K562 (cell line): ENCODE data around the gene NFATC3.

ENCODE experiments used
- CHD2 ChIP-seq: IDR thresholded peaks from 2 replicates; pipeline ENCODE4 v1.6.1; 2011; ENCODE audit warnings: low read depth, low read length
- CHD4 ChIP-seq: fragments of 200-600 bp; sonication (generic); IDR thresholded peaks from 3 replicates; pipeline ENCODE4 v1.6.1; 2012; ENCODE audit warnings: low read depth, mild to moderate bottlenecking, mixed read lengths, low read length, inconsistent platforms; ENCODE audit not compliant: insufficient read depth, insufficient replicate concordance, poor library complexity, severe bottlenecking
- GABPB2 ChIP-seq: fragments of 250-450 bp; sonication (Bioruptor Pico); conservative IDR thresholded peaks from 2 replicates; pipeline ENCODE4 v1.5.1; 2021; ENCODE audit warnings: mild to moderate bottlenecking
- PHF20 ChIP-seq: fragments of 450-650 bp; IDR thresholded peaks from 2 replicates; pipeline ENCODE4 v1.6.1; 2018; ENCODE audit not compliant: partially characterized antibody
- PHF8 ChIP-seq: fragments of 200-600 bp; sonication (generic); IDR thresholded peaks from 2 replicates; pipeline ENCODE4 v1.6.1; 2012; ENCODE audit warnings: mixed run types, mild to moderate bottlenecking, inconsistent platforms, low read length, moderate library complexity, borderline replicate concordance
- SRSF3 ChIP-seq: fragments of 200-400 bp; formaldehyde crosslinking; IDR thresholded peaks from 2 replicates; pipeline ENCODE4 v1.6.1; 2016; ENCODE audit warnings: mild to moderate bottlenecking, low read length, moderate library complexity; ENCODE audit not compliant: insufficient read depth
- TCF7L2 ChIP-seq: fragments of 150-350 bp; IDR thresholded peaks from 2 replicates; pipeline ENCODE4 v1.6.1; 2016; ENCODE audit warnings: low read depth, mild to moderate bottlenecking, low read length, moderate library complexity
- ZNF239 ChIP-seq: fragments of 250-450 bp; sonication (Bioruptor Pico); IDR thresholded peaks from 2 replicates; pipeline ENCODE4 v1.4.0; 2020; ENCODE audit warnings: mild to moderate bottlenecking
- ZNF384 ChIP-seq: IDR thresholded peaks from 2 replicates; pipeline ENCODE4 v1.6.1; 2012; ENCODE audit warnings: low read depth, low read length, improper control_type of control experiment
- ZNF511 ChIP-seq: sonication (generic); formaldehyde crosslinking; IDR thresholded peaks from 2 replicates; pipeline ENCODE4 v1.8.0; 2022; ENCODE audit warnings: mild to moderate bottlenecking, missing genetic modification reagents
- TF ChIP-seq, protein P1 (sequence below), 3 experiments: IDR thresholded peaks in 2 of 3; conservative IDR thresholded peaks in 1 of 3; 2 replicates each; pipeline ENCODE4 v1.5.1; 2011 to 2012; ENCODE audit warnings: low read length in 3 of 3, mild to moderate bottlenecking in 3 of 3, control low read depth in 2 of 3, improper control_type of control experiment in 1 of 3, inconsistent platforms in 1 of 3, low read depth in 1 of 3, mixed read lengths in 1 of 3, moderate library complexity in 1 of 3; ENCODE audit not compliant: insufficient read depth in 2 of 3

GRCh38 chr16:68216240-68216639 is 131.1 kb downstream of the NFATC3 start:
- TF ChIP-seq PHF8 (no peak), GABPB2 (CRISPR knock-in tag) (no peak), ZNF511 (CRISPR knock-in tag) (no peak), SRSF3 (no peak), CHD4 (no peak), ZNF384 (no peak), PHF20 (no peak), CHD2 (no peak), ZNF239 (CRISPR knock-in tag) (no peak), TCF7L2 (no peak)
- TF ChIP-seq, protein P1, sequence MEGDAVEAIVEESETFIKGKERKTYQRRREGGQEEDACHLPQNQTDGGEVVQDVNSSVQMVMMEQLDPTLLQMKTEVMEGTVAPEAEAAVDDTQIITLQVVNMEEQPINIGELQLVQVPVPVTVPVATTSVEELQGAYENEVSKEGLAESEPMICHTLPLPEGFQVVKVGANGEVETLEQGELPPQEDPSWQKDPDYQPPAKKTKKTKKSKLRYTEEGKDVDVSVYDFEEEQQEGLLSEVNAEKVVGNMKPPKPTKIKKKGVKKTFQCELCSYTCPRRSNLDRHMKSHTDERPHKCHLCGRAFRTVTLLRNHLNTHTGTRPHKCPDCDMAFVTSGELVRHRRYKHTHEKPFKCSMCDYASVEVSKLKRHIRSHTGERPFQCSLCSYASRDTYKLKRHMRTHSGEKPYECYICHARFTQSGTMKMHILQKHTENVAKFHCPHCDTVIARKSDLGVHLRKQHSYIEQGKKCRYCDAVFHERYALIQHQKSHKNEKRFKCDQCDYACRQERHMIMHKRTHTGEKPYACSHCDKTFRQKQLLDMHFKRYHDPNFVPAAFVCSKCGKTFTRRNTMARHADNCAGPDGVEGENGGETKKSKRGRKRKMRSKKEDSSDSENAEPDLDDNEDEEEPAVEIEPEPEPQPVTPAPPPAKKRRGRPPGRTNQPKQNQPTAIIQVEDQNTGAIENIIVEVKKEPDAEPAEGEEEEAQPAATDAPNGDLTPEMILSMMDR (IDR thresholded peaks at IDR 0.05 in 2 of 3, conservative IDR thresholded peaks at IDR 0.05 in 1 of 3; ENCODE audit: insufficient read depth in 2 of 3, low read depth in 1 of 3, low read length in 3 of 3): no peak
